RKO (cell line): ENCODE measurements around the gene OAF.
A peak's percentile ranks its signal among the peaks of the same experiment; 100 is the strongest.
"Not testable (repeated sequence)": the region's sequence is repeated elsewhere in the genome, so short reads cannot be mapped to it uniquely, and the experiment has no call there.

Source experiments
- DNase-seq: peaks from one replicate; pipeline ENCODE4 v3.0.0-alpha.2; 2016; ENCODE audit warnings: low spot score

OAF gene

DNA sequence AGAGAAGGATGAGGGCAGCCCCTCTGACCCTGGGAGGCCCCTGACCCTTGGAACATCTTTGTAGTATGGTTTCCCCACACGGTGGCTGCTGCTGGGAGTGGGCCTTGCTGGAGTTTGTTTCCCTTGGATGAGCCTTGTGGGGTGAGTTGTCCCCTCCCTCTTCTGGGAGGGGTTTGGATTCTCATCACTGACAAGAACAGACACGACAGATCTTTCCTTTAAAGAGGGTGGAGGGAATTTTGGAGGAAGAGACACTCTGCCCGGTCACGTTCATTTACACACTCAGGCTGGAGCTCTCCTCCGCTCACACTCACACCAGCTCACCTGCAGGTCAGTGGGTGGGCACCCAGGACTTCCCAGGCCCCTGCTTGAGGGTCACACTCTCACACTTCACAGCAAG is 60.8 kb downstream of the OAF start:
- no peak for DNase-seq

GRCh38 chr11:120272303-120272702 is 61.5 kb downstream of the OAF start:
- peak; percentile 56 for DNase-seq

- no peak for DNase-seq
Observed at GRCh38 chr11:120273432-120273831, 62.6 kb downstream of the OAF start.

GRCh38 chr11:120273956-120274355 is 63.1 kb downstream of the OAF start:
- DNase-seq: not testable (repeated sequence)

DNA sequence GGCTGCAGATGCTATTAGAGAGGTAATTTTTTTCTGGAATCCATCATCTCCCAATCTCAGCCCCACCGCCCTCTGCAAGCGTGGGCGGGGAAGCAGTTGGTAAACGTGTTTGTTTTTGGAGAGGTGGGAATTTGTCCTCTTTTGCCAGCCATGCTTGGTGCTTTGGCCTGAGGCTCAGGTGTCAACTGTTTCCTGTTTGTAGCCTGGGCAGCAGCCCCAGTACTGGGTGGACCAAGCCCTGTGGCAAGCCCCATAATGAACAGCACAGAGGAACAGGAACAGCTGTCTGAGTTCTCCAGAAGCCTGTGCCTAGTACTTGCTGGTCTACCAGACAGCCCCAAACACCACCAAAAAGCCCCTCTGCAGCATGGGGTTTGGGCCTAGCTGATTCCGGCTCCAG is 68.7 kb downstream of the OAF start:
- no peak for DNase-seq
